ENCODE results near the gene PDE1A. TPM values are rescaled to one million over a fixed set of nuclear protein-coding genes. Genes with fewer than 3 reads are reported as not detected.

Gene PDE1A
- total RNA-seq, 1 experiment from 2014 or later: not detected

DNA sequence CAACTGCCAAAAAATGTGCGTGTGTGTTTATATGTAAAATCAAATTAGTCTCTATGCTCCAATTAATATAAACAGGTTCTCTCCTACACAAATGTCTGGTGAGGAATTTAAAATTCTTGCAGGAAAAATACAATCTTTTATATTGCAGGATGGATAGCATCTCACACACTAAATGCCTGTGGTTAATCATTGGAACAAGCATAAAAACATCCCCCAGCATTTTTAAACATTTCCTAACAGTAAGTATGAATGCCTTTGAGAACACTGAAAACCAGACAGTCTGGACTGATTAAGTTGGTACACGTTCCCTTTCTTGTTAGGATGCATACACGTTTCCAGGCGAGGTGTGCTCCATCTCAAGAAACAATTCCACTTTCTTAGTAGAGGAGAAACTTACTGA is 29.9 kb upstream of the PDE1A start:
- H3K79me2 ChIP-seq (ENCODE audit: low read length): no peaks in the 10 kb centered on the region
- BruUV-seq (replicated peaks): no TSS peak
- H3K27ac ChIP-seq (ENCODE audit: low read length): no peak overlapping the region
- no peaks in the 10 kb centered on the region for H3K4me1 ChIP-seq (ENCODE audit: insufficient read depth, low read length)
- intact Hi-C loops (cut with micrococcal nuclease): no loop called here
- DNase-seq (no peak), ATAC-seq (no peak)
- H3K9me2 ChIP-seq (replicated peaks; ENCODE audit: low read length): no peaks in the 10 kb centered on the region
- no peaks in the 10 kb centered on the region for H3K9me3 ChIP-seq (ENCODE audit: low read length)
- H2AFZ ChIP-seq (ENCODE audit: low read length): no peak overlapping the region
- H3K4me3 ChIP-seq (ENCODE audit: low read length): no peak overlapping the region
- H3K4me2 ChIP-seq (ENCODE audit: low read length): no peak overlapping the region
- H4K20me1 ChIP-seq (ENCODE audit: low read length): no peaks in the 10 kb centered on the region
- no peaks in the 10 kb centered on the region for H3K36me3 ChIP-seq (ENCODE audit: low read depth, low read length)
- no peaks in the 10 kb centered on the region for H3K27me3 ChIP-seq (ENCODE audit: low read length)
- H3K9ac ChIP-seq (ENCODE audit: low read length): no peak overlapping the region
- ChIA-PET POLR2A (ENCODE audit: unreplicated experiment) (no interaction called here), CTCF (no interaction called here)
- TF ChIP-seq CTCF (conservative IDR thresholded peaks at IDR 0.05; ENCODE audit: low read depth, low read length) (no peak), EZH2 (IDR thresholded peaks at IDR 0.05; ENCODE audit: low read length, unreplicated experiment) (no peak)
- no peaks in the 10 kb centered on the region for H3F3A ChIP-seq (ENCODE audit: low read length, unreplicated experiment)

DNA sequence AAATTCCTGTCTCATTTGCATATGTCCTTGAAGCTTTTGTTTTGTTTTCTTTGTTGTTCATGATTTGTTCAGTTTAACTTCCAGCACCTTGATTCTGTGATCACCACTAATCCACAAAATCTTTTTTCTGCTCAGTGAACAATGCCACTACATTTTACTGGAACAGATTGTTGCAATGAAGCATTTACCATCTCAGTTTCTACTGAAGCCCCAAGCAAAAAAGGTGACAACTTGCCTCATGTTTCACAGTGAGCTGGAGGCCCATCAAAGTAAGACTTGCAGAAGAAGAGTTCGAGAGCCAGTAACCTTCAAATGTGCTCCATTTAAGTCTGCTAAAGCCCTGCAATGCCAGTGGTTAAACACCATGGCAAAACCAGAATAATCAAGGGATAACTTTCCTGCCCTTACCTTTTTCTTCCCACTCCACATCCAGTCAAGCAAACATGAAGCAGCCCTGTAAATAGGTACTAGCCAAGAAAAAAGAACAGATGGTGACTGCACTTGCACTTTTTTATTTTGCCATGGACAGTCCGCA is 25.7 kb upstream of the PDE1A start:
- intact Hi-C loops (cut with micrococcal nuclease): no loop called here

DNA sequence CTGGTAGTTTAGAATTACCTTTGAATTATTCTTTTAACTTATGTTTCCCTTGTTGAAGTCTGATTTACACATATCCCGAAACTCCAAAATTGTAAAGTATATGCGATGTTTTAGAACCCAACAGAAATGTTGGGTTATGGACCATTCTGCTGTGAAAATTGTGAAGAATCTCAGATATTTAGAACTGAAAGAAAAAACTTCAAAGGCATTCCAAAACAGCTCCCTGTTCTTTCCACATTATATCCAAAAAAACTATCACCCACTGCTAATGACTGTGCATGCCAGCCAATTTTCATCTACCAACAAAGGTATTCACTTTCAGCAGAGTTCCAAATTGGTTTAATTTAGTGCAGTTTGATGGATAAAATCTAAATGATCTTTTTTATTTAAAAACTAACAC is 21.5 kb upstream of the PDE1A start:
- H3K9me3 ChIP-seq (ENCODE audit: low read length): no peaks in the 10 kb centered on the region
- peaks cover 14% of the 10 kb centered on the region; the same call in 1 of the 2 replicates for H3K27me3 ChIP-seq (ENCODE audit: low read length)
- H3K4me1 ChIP-seq (ENCODE audit: insufficient read depth, low read length): no peaks in the 10 kb centered on the region
- intact Hi-C loops (cut with micrococcal nuclease): no loop called here
- no peaks in the 10 kb centered on the region for H3K9me2 ChIP-seq (replicated peaks; ENCODE audit: low read length)
- no peak for DNase-seq
- CTCF ChIA-PET: no interaction called here
- no peak overlapping the region for H3K4me2 ChIP-seq (ENCODE audit: low read length)
- POLR2A ChIA-PET (ENCODE audit: unreplicated experiment): no interaction called here
- BruUV-seq (replicated peaks): no TSS peak
- H3K4me3 ChIP-seq (ENCODE audit: low read length): no peak overlapping the region
- no peak overlapping the region for H3K27ac ChIP-seq (ENCODE audit: low read length)
- no peaks in the 10 kb centered on the region for H3F3A ChIP-seq (ENCODE audit: low read length, unreplicated experiment)
- no peak for ATAC-seq
- no peaks in the 10 kb centered on the region for H4K20me1 ChIP-seq (ENCODE audit: low read length)
- H3K9ac ChIP-seq (ENCODE audit: low read length): no peak overlapping the region
- TF ChIP-seq EZH2 (IDR thresholded peaks at IDR 0.05; ENCODE audit: low read length, unreplicated experiment) (no peak), CTCF (conservative IDR thresholded peaks at IDR 0.05; ENCODE audit: low read depth, low read length) (no peak), EZH2phosphoT487 (IDR thresholded peaks at IDR 0.05; ENCODE audit: borderline replicate concordance, low read length) (no peak)
- no peaks in the 10 kb centered on the region for H3K79me2 ChIP-seq (ENCODE audit: low read length)
- no peak overlapping the region for H2AFZ ChIP-seq (ENCODE audit: low read length)
- H3K36me3 ChIP-seq (ENCODE audit: low read depth, low read length): no peaks in the 10 kb centered on the region

More for the DNA sequence above, 25.7 kb upstream of the PDE1A start:
- Histone ChIP-seq H3K4me1 (ENCODE audit: insufficient read depth, low read length) (no peaks in the 10 kb centered on the region), H3K79me2 (ENCODE audit: low read length) (no peaks in the 10 kb centered on the region), H3K27me3 (ENCODE audit: low read length) (peaks cover 10% of the 10 kb centered on the region; the same call in 1 of the 2 replicates), H3K36me3 (ENCODE audit: low read depth, low read length) (no peaks in the 10 kb centered on the region), H3K4me3 (ENCODE audit: low read length) (no peak overlapping the region), H3K9me3 (ENCODE audit: low read length) (no peaks in the 10 kb centered on the region), H4K20me1 (ENCODE audit: low read length) (no peaks in the 10 kb centered on the region), H3K27ac (ENCODE audit: low read length) (no peak overlapping the region), H2AFZ (ENCODE audit: low read length) (no peak overlapping the region), H3K9me2 (replicated peaks; ENCODE audit: low read length) (no peaks in the 10 kb centered on the region), H3K9ac (ENCODE audit: low read length) (no peak overlapping the region), H3F3A (ENCODE audit: low read length, unreplicated experiment) (no peaks in the 10 kb centered on the region), H3K4me2 (ENCODE audit: low read length) (no peak overlapping the region)
- ATAC-seq (no peak), DNase-seq (no peak)
- POLR2A ChIA-PET (ENCODE audit: unreplicated experiment): no interaction called here
- no peak for TF ChIP-seq EZH2phosphoT487 (IDR thresholded peaks at IDR 0.05; ENCODE audit: borderline replicate concordance, low read length)
- no peak for TF ChIP-seq EZH2 (IDR thresholded peaks at IDR 0.05; ENCODE audit: low read length, unreplicated experiment)
- TF ChIP-seq CTCF (conservative IDR thresholded peaks at IDR 0.05; ENCODE audit: low read depth, low read length): no peak
- BruUV-seq (replicated peaks): no TSS peak
- CTCF ChIA-PET: no interaction called here

All from PC-3 (cell line).